Naive thymus-derived CD8-positive, alpha-beta T cell (primary cell): ENCODE measurements around the gene SSH3. TPM values are rescaled to one million over a fixed set of nuclear protein-coding genes. Genes with fewer than 3 reads are reported as not detected.
A peak's percentile ranks its signal among the peaks of the same experiment; 100 is the strongest.

Source experiments
- ATAC-seq, 2 donors: fragments of 150-1000 bp; cut with Tn5 transposase in 1 of 2; sonication (Bioruptor Pico), chemical (Tn5 transposase) in 1 of 2; 1 replicate in 1 of 2; 2 replicates in 1 of 2; pipeline ENCODE4 v1.10.0; 2021; ENCODE audit warnings: mild to moderate bottlenecking in 2 of 2, moderate library complexity in 2 of 2
- POLR2A ChIA-PET: fragments of 350-600 bp; sonication (Branson Sonifier 250); formaldehyde crosslinking; loops from one replicate; lab custom pipeline; 2021; ENCODE audit warnings: antibody characterized with exemption; lab: Charles Lee
- DNase-seq, 10 donors: peaks; one replicate each; pipeline versions ENCODE4 v3.0.0 to v3.0.0-alpha.2; 2020 to 2022
- H3K27ac Mint-ChIP-seq, 10 donors: one replicate each; pipeline ENCODE4 v1.8.0; 2020 to 2022; ENCODE audit warnings: mild to moderate bottlenecking in 10 of 10, mixed read lengths in 10 of 10, moderate library complexity in 4 of 10, inconsistent platforms in 1 of 10
- H3K27me3 Mint-ChIP-seq, 5 donors: one replicate each; pipeline ENCODE4 v1.8.0; 2021 to 2022; ENCODE audit warnings: mixed read lengths in 5 of 5
- H3K36me3 Mint-ChIP-seq, 3 donors: one replicate each; pipeline ENCODE4 v1.8.0; 2020 to 2022; ENCODE audit warnings: mixed read lengths in 3 of 3, mild to moderate bottlenecking in 2 of 3, inconsistent platforms in 1 of 3
- H3K4me1 Mint-ChIP-seq, 4 donors: one replicate each; pipeline ENCODE4 v1.8.0; 2021 to 2022; ENCODE audit warnings: mixed read lengths in 4 of 4
- H3K4me3 Mint-ChIP-seq, 10 donors: one replicate each; pipeline ENCODE4 v1.8.0; 2020 to 2022; ENCODE audit warnings: mild to moderate bottlenecking in 10 of 10, mixed read lengths in 10 of 10, moderate library complexity in 6 of 10, inconsistent platforms in 1 of 10
- H3K9me3 Mint-ChIP-seq, 9 donors: one replicate each; pipeline ENCODE4 v1.8.0; 2020 to 2022; ENCODE audit warnings: mixed read lengths in 9 of 9, mild to moderate bottlenecking in 3 of 9, inconsistent platforms in 1 of 9, moderate library complexity in 1 of 9
- polyA plus RNA-seq, 3 donors: library from polyadenylated mRNA; unstranded; fragments of 300-500 nt; fragmentation: Illumina TruSeq; gene quantifications; one replicate each; pipeline ENCODE4 v1.2.3, GENCODE V29; 2021
- total RNA-seq, 8 experiments: library from RNA in 2 of 8; stranded (reverse) in 2 of 8; gene quantifications; one replicate each; pipeline ENCODE4 v1.2.3 and lab custom pipeline; 2021 to 2026

SSH3 gene
- total and polyA plus RNA-seq, 5 experiments from 2014 or later: 1.7 to 25.3 (median 4.5) TPM

DNA sequence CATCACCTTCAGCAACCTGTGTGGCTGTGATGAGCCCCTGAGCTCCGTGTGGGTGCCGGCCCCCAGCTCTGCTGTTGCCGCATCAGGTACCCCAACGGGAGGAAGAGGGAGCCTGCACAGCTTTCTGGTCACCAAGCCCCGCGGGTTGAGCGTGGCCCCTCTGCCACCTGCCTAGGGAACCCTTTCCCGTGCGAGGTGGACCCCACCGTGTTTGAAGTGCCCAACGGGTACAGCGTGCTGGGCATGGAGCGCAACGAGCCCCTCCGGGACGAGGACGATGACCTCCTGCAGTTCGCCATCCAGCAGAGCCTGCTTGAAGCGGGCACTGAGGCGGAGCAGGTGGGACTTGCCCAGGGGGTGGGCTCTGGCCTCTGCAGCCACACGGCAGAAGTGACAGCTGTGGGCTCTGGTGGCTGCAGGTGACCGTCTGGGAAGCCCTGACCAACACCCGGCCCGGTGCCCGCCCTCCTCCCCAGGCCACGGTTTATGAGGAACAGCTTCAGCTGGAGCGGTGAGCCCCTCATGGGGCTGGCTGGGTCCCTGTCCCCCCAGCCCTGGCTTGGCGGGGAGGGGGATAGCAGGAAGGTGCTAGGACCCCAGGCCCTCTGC is 1.9 kb upstream of the SSH3 start:
- peaks cover 8 to 40% (median 15%) of the 10 kb centered on the region in 3 donors for H3K36me3 Mint-ChIP-seq
- H3K4me3 Mint-ChIP-seq: no peak overlapping the region
- DNase-seq: no peak
- POLR2A ChIA-PET: interaction anchor here (8.5 to 49.2 kb wide), 2 partner anchors 12 to 23 kb away, joined by 85 to 2293 read pairs; partner anchors contain the start of genes ANKRD13D and GRK2
- ATAC-seq: no peak
- peaks cover 0 to 8% (median 1%) of the 10 kb centered on the region in 9 donors for H3K9me3 Mint-ChIP-seq
- peak overlapping the region in 1 of 10 donors; percentile 71 for H3K27ac Mint-ChIP-seq
- no peaks in the 10 kb centered on the region for H3K27me3 Mint-ChIP-seq
- H3K4me1 Mint-ChIP-seq: peaks cover 13 to 38% (median 25%) of the 10 kb centered on the region in 4 donors

DNA sequence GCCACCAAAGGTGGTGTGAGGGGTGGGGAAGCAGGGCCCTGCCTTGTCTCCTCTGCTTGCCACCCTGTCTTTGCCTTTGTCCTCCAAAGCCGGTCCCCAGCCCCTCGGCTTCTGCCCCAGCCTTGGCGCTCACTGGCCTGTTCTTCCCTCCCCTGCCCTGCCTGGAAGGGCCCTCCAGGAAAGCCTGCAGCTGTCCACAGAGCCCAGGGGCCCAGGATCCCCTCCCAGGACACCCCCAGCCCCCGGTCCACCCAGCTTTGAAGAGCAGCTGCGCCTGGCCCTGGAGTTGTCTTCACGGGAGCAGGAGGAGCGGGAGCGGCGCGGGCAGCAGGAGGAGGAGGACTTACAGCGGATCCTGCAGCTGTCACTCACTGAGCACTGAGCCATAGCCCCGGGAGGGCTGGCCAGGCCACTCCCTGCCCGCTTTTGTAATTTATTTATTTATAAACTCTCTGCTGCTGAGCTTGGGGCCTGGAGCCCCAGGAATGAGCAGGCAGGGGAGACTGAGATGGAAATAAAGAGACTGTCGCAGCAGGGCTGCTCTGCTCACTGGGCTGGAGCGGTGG is 1.3 kb upstream of the SSH3 start:
- DNase-seq (no peak), ATAC-seq (no peak)
- Mint-ChIP-seq H3K36me3 (peaks cover 1 to 34% (median 9%) of the 10 kb centered on the region in 3 donors), H3K27ac (peak overlapping the region in 8 of 10 donors; percentile 40 to 83 (median 73)), H3K4me3 (peak overlapping the region; percentile 44 to 80 (median 61)), H3K4me1 (peaks cover 10 to 34% (median 22%) of the 10 kb centered on the region in 4 donors), H3K9me3 (peaks cover 0 to 2% (median 0%) of the 10 kb centered on the region in 9 donors), H3K27me3 (no peaks in the 10 kb centered on the region)
- POLR2A ChIA-PET: interaction anchor here (0.6 to 49.2 kb wide), 7 partner anchors 12 to 135 kb away, joined by 3 to 2293 read pairs (median 5); partner anchors contain the start of genes ANKRD13D, GRK2, POLD4 and PTPRCAP

DNA sequence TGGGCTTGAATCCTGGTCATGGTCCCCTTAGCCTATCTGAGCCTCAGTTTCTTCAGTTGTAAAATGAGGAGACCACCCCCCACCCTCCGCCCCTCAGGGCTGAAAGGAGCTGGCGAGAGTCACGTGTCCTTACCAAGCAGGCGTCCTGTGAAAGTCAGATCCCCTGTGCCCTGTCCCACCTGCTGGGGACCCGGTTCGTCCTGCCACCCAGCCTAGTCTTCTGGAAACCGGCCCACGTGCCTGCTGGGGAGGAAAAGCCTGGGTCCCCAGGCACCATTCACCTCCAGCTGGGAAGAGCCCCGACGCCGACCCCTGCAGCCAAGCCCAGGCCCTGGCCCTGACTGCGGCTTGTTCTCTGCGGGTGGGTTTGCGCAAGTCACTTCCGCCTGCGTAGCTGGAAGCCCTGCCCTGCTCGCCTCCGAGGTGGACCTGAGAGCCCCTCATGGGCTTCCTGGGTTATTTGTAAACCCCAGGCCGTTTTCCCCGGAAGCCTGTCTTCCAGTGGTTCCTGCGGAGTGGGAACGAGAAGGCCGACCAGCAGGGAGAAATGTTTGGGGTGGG is 679 bp upstream of the SSH3 start:
- DNase-seq (peak in 1 of 10 donors; percentile 30), ATAC-seq (peak; percentile 40 to 55)
- Mint-ChIP-seq H3K4me3 (peak overlapping the region; percentile 44 to 80 (median 61)), H3K36me3 (peaks cover 0 to 28% (median 9%) of the 10 kb centered on the region in 3 donors), H3K27me3 (no peaks in the 10 kb centered on the region), H3K4me1 (peaks cover 10 to 34% (median 22%) of the 10 kb centered on the region in 4 donors), H3K27ac (peak overlapping the region in 9 of 10 donors; percentile 40 to 83 (median 72)), H3K9me3 (no peaks in the 10 kb centered on the region)
- POLR2A ChIA-PET: interaction anchor here (0.5 to 49.2 kb wide), 11 partner anchors 11 to 459 kb away, joined by 3 to 2293 read pairs (median 3); partner anchors contain the start of genes ANKRD13D, GRK2, KDM2A and POLD4

GRCh38 chr11:67303835-67304411 is 593 bp downstream of the SSH3 start:
- DNase-seq (peak in 2 of 10 donors; percentile 19 to 31), ATAC-seq (peak; percentile 47 to 52)
- Mint-ChIP-seq H3K4me1 (peaks cover 4 to 26% (median 15%) of the 10 kb centered on the region in 4 donors), H3K9me3 (no peaks in the 10 kb centered on the region), H3K36me3 (peaks cover 0 to 15% (median 0%) of the 10 kb centered on the region in 3 donors), H3K4me3 (peak overlapping the region; percentile 36 to 80 (median 63)), H3K27ac (peak overlapping the region in 1 of 10 donors; percentile 70), H3K27me3 (no peaks in the 10 kb centered on the region)
- POLR2A ChIA-PET: interaction anchor here (0.8 to 49.2 kb wide), 10 partner anchors 10 to 988 kb away, joined by 3 to 2293 read pairs (median 6); partner anchors contain the start of genes ANKRD13D, GRK2, KDM2A and POLD4

GRCh38 chr11:67304511-67305113 is 1.3 kb downstream of the SSH3 start:
- DNase-seq (no peak), ATAC-seq (no peak)
- Mint-ChIP-seq H3K4me3 (peak overlapping the region in 8 of 10 donors; percentile 33 to 80 (median 61)), H3K36me3 (peaks cover 0 to 13% (median 0%) of the 10 kb centered on the region in 3 donors), H3K9me3 (no peaks in the 10 kb centered on the region), H3K27ac (peak overlapping the region in 6 of 10 donors; percentile 11 to 63 (median 52)), H3K4me1 (peaks cover 4 to 24% (median 15%) of the 10 kb centered on the region in 4 donors), H3K27me3 (no peaks in the 10 kb centered on the region)
- POLR2A ChIA-PET: interaction anchor here (0.6 to 49.2 kb wide), 9 partner anchors 9 to 989 kb away, joined by 3 to 2293 read pairs (median 5); partner anchors contain the start of genes ANKRD13D, GRK2, POLD4 and PTPRCAP

- Mint-ChIP-seq H3K9me3 (no peaks in the 10 kb centered on the region), H3K36me3 (no peaks in the 10 kb centered on the region), H3K4me1 (peaks cover 6 to 30% (median 19%) of the 10 kb centered on the region in 4 donors), H3K27me3 (no peaks in the 10 kb centered on the region), H3K4me3 (peak overlapping the region in 1 of 10 donors; percentile 7), H3K27ac (no peak overlapping the region)
- ATAC-seq (no peak), DNase-seq (no peak)
- POLR2A ChIA-PET: interaction anchor here (0.6 to 49.2 kb wide), 4 partner anchors 10 to 242 kb away, joined by 3 to 2293 read pairs (median 3); partner anchors contain the start of genes ANKRD13D and GRK2
Observed at GRCh38 chr11:67306769-67307544, 3.6 kb downstream of the SSH3 start.

DNA sequence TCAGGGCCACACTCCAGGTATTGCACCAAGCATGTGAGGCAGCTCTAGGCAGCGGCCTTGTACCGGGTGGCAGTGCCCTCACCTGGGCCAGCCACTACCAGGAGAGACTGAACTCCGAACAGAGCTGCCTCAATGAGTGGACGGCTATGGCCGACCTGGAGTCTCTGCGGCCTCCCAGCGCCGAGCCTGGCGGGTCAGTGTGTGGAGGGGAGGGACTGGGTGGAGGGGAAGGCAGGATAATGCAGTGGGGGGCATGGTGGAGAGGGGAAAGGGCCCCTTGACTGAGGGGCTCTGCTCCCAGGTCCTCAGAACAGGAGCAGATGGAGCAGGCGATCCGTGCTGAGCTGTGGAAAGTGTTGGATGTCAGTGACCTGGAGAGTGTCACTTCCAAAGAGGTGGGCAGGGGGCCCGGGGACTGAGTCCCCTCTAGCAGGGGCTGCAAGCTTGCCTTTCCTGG is 4.2 kb downstream of the SSH3 start:
- no peak for ATAC-seq
- Mint-ChIP-seq H3K27me3 (no peaks in the 10 kb centered on the region), H3K36me3 (no peaks in the 10 kb centered on the region), H3K27ac (peak overlapping the region in 1 of 10 donors; percentile 7), H3K9me3 (no peaks in the 10 kb centered on the region), H3K4me3 (no peak overlapping the region), H3K4me1 (peaks cover 10 to 32% (median 21%) of the 10 kb centered on the region in 4 donors)
- POLR2A ChIA-PET: interaction anchor here (0.6 to 49.2 kb wide), 4 partner anchors 8 to 242 kb away, joined by 3 to 2293 read pairs (median 3); partner anchors contain the start of genes ANKRD13D and GRK2
- no peak for DNase-seq

GRCh38 chr11:67308031-67308866 is 4.9 kb downstream of the SSH3 start:
- Mint-ChIP-seq H3K36me3 (no peaks in the 10 kb centered on the region), H3K4me1 (peaks cover 15 to 34% (median 25%) of the 10 kb centered on the region in 4 donors), H3K4me3 (no peak overlapping the region), H3K27me3 (no peaks in the 10 kb centered on the region), H3K9me3 (no peaks in the 10 kb centered on the region), H3K27ac (peak overlapping the region in 1 of 10 donors; percentile 27)
- DNase-seq (no peak), ATAC-seq (no peak)
- POLR2A ChIA-PET: interaction anchor here (1.1 to 49.2 kb wide), 4 partner anchors 9 to 30 kb away, joined by 3 to 2293 read pairs (median 4); partner anchors contain the start of genes ANKRD13D and GRK2

DNA sequence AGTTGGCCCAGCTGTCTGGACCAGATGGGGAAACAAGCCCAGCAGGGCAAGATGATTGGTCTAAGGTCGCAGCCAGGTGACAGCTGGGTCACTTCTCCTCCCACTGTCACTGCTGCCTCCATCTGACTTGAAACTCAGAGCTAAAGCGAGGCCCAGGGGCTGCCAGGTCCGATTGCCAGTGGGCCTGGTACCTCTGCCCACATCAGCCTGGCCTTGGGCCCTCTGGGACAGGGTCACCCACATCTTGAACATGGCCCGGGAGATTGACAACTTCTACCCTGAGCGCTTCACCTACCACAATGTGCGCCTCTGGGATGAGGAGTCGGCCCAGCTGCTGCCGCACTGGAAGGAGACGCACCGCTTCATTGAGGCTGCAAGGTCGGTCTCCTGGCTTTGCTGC is 5.8 kb downstream of the SSH3 start:
- no peak overlapping the region for H3K4me3 Mint-ChIP-seq
- DNase-seq: no peak
- H3K36me3 Mint-ChIP-seq: no peaks in the 10 kb centered on the region
- ATAC-seq: no peak
- H3K4me1 Mint-ChIP-seq: peaks cover 18 to 41% (median 33%) of the 10 kb centered on the region in 4 donors
- H3K27ac Mint-ChIP-seq: peak overlapping the region in 1 of 10 donors; percentile 43
- POLR2A ChIA-PET: interaction anchor here (1.1 to 49.2 kb wide), 2 partner anchors 8 to 31 kb away, joined by 5 to 2293 read pairs; partner anchors contain the start of genes ANKRD13D and GRK2
- no peaks in the 10 kb centered on the region for H3K9me3 Mint-ChIP-seq
- H3K27me3 Mint-ChIP-seq: no peaks in the 10 kb centered on the region

DNA sequence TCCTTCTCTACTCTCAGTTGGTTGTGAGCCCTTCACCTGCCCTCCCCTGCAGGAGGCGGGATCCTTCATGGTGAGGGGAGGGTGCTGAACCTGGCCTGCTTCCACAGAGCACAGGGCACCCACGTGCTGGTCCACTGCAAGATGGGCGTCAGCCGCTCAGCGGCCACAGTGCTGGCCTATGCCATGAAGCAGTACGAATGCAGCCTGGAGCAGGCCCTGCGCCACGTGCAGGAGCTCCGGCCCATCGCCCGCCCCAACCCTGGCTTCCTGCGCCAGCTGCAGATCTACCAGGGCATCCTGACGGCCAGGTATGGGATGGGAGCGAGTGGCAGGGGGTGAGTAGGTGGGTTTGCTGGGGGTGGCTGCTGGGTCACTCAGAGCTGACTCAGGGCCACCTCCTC is 6.3 kb downstream of the SSH3 start:
- peaks cover 17 to 38% (median 29%) of the 10 kb centered on the region in 4 donors for H3K4me1 Mint-ChIP-seq
- ATAC-seq (no peak), DNase-seq (no peak)
- peak overlapping the region in 2 of 10 donors; percentile 32 to 43 for H3K27ac Mint-ChIP-seq
- POLR2A ChIA-PET: interaction anchor here (8.6 to 49.2 kb wide), 2 partner anchors 8 to 31 kb away, joined by 85 to 2293 read pairs; partner anchors contain the start of genes ANKRD13D, GRK2 and SSH3
- H3K36me3 Mint-ChIP-seq: no peaks in the 10 kb centered on the region
- no peak overlapping the region for H3K4me3 Mint-ChIP-seq
- no peaks in the 10 kb centered on the region for H3K27me3 Mint-ChIP-seq
- H3K9me3 Mint-ChIP-seq: no peaks in the 10 kb centered on the region
